Esophagus muscularis mucosa (tissue), 4 donors: ENCODE measurements around the gene FRMD4A. TPM values are rescaled to one million over a fixed set of nuclear protein-coding genes. Genes with fewer than 3 reads are reported as not detected.

ENCODE experiments used
- DNase-seq: peaks from one replicate; pipeline ENCODE4 v3.0.0-alpha.2; 2017; ENCODE audit errors: extremely low spot score
- H3K27ac ChIP-seq, 4 donors: fragments of 200-600 bp; sonication (generic); replicated peaks in 1 of 4; 1 replicate in 3 of 4; 2 replicates in 1 of 4; pipeline ENCODE4 v1.5.1; 2016 to 2019; ENCODE audit warnings: mild to moderate bottlenecking in 1 of 4
- H3K27me3 ChIP-seq, 4 donors: fragments of 200-600 bp; sonication (generic); one replicate each; pipeline versions ENCODE4 v1.5.1 to v1.6.0; 2016 to 2019
- H3K36me3 ChIP-seq, 4 donors: fragments of 200-600 bp; sonication (generic); one replicate each; pipeline ENCODE4 v1.5.1; 2016 to 2019
- H3K4me1 ChIP-seq, 4 donors: fragments of 200-600 bp; sonication (generic); one replicate each; pipeline ENCODE4 v1.5.1; 2016 to 2019
- H3K4me3 ChIP-seq, 4 donors: fragments of 200-600 bp; sonication (generic); 1 replicate in 2 of 4; 2 replicates in 2 of 4; pipeline ENCODE4 v1.5.1; 2016 to 2019; ENCODE audit warnings: mild to moderate bottlenecking in 4 of 4, moderate library complexity in 1 of 4
- H3K9me3 ChIP-seq, 4 donors: fragments of 200-600 bp; sonication (generic); 1 replicate in 3 of 4; 2 replicates in 1 of 4; pipeline ENCODE4 v1.5.1; 2016 to 2019
- EP300 ChIP-seq: sonication (generic); formaldehyde crosslinking; IDR thresholded peaks from one replicate; pipeline ENCODE4 v1.6.1; 2017; ENCODE audit warnings: antibody characterized with exemption
- POLR2A ChIP-seq: fragments of 450-650 bp; IDR thresholded peaks from one replicate; pipeline ENCODE4 v1.6.1; 2017; ENCODE audit warnings: antibody characterized with exemption, moderate library complexity, mild to moderate bottlenecking, low read depth
- POLR2AphosphoS5 ChIP-seq, 2 donors: sonication (generic); formaldehyde crosslinking; IDR thresholded peaks; one replicate each; pipeline ENCODE4 v1.6.1; 2017; ENCODE audit warnings: antibody characterized with exemption in 2 of 2
- WGBS: methylation state at CpG from one replicate; pipeline ENCODE4 v1.1.5; 2018; 5-methylcytosine and 5-hydroxymethylcytosine counted together
- intact Hi-C: fragments of 100-400 bp; cut with DNase I; formaldehyde crosslinking; loops from one replicate; pipeline ENCODE4 v1.15.1; 2023
- total RNA-seq, 4 donors: library from RNA; depleted of rRNA; stranded (reverse); fragments of >200 nt; gene quantifications; one replicate each; pipeline versions ENCODE4 v1.1.0 to v1.2.1, GENCODE V29; 2016
- TF ChIP-seq, protein P1 (sequence below), 3 experiments: fragments of 200-600 bp in 2 of 3; fragments of 450-650 bp in 1 of 3; sonication (generic) in 2 of 3; IDR thresholded peaks; one replicate each; pipeline ENCODE4 v1.5.1; 2017 to 2019; ENCODE audit warnings: antibody characterized with exemption in 3 of 3, mild to moderate bottlenecking in 2 of 3, moderate library complexity in 1 of 3

Gene FRMD4A
- total RNA-seq, 4 donors from 2014 or later: 17.0 to 28.8 (median 21.8) TPM

DNA sequence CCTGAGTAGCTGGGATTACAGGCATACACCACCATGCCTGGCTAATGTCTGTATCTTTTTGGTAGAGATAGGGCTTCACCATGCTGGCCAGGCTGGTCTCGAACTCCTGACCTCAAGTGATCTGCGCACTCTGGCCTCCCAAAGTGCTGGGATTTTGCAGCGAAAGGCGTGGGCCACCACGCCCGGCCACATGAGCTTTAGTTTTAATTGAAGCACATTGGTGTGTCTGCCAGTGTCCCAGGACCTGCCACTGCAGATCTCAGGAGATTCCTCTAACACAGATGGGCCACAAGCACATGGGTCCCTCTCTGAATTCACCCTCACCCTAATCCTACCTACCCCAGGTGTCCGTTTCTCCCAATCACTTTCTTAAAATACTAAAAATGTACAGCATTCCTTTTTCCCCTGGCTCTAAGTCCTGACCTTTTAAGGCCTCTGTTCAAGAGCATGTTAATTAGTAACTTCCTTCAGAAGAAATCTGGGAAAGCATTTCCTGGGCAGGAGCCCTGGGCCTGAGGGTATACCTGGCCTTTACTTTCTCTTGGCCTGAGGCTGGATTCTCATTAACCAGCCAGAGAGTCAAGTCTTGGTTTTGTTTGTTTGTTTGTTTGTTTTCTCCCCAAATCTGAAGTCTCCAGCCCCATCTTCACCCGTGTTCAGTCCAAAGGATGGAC lies 661.4 kb downstream of the FRMD4A start:
- Histone ChIP-seq H3K27me3 (no peaks in the 10 kb centered on the region), H3K27ac (no peak overlapping the region), H3K36me3 (peaks cover 9 to 90% (median 74%) of the 10 kb centered on the region in 4 donors), H3K9me3 (no peaks in the 10 kb centered on the region), H3K4me1 (peaks cover 0 to 8% (median 6%) of the 10 kb centered on the region in 4 donors), H3K4me3 (no peak overlapping the region)
- TF ChIP-seq POLR2AphosphoS5 (IDR thresholded peaks at IDR 0.05) (no peak), POLR2A (no peak), EP300 (no peak)
- TF ChIP-seq, protein P1, sequence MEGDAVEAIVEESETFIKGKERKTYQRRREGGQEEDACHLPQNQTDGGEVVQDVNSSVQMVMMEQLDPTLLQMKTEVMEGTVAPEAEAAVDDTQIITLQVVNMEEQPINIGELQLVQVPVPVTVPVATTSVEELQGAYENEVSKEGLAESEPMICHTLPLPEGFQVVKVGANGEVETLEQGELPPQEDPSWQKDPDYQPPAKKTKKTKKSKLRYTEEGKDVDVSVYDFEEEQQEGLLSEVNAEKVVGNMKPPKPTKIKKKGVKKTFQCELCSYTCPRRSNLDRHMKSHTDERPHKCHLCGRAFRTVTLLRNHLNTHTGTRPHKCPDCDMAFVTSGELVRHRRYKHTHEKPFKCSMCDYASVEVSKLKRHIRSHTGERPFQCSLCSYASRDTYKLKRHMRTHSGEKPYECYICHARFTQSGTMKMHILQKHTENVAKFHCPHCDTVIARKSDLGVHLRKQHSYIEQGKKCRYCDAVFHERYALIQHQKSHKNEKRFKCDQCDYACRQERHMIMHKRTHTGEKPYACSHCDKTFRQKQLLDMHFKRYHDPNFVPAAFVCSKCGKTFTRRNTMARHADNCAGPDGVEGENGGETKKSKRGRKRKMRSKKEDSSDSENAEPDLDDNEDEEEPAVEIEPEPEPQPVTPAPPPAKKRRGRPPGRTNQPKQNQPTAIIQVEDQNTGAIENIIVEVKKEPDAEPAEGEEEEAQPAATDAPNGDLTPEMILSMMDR (IDR thresholded peaks at IDR 0.05): no peak
- DNase-seq: no peak
- 88% methylated on average over 8 of the region's 8 CpGs for WGBS
- intact Hi-C loops: loop anchor here (10.0 kb wide), 1 partner anchor 285 kb away; no protein-coding TSS in a partner anchor

DNA sequence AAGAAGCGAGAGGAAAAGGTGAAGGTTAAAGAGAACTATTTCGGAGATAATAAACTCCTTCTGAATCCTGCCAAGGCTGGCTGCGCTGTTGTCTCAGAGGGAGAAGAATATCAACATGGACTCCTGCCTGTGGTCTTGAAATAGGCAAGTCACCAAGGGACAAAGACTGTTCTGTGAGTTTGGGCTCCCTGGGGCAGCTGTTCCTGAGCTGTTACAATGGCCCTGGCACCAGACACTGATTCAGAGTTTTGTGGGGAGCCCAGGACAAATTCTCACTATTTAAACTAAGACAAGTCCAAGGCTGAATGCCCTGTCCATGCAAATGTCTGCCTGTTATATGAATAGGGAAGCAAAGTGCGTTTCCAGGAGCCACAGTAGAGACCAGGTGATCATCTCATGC lies 662.6 kb downstream of the FRMD4A start:
- peaks cover 0 to 8% (median 6%) of the 10 kb centered on the region in 4 donors for H3K4me1 ChIP-seq
- WGBS: 87% methylated on average over 4 of the region's 4 CpGs
- TF ChIP-seq POLR2AphosphoS5 (IDR thresholded peaks at IDR 0.05) (no peak), POLR2A (no peak), EP300 (no peak)
- TF ChIP-seq, protein P1 (IDR thresholded peaks at IDR 0.05): no peak
- H3K36me3 ChIP-seq: peaks cover 9 to 91% (median 75%) of the 10 kb centered on the region in 4 donors
- H3K9me3 ChIP-seq: no peaks in the 10 kb centered on the region
- H3K27me3 ChIP-seq: no peaks in the 10 kb centered on the region
- intact Hi-C loops: loop anchor here (10.0 kb wide), 1 partner anchor 287 kb away; no protein-coding TSS in a partner anchor
- DNase-seq: no peak
- H3K4me3 ChIP-seq: no peak overlapping the region
- no peak overlapping the region for H3K27ac ChIP-seq

DNA sequence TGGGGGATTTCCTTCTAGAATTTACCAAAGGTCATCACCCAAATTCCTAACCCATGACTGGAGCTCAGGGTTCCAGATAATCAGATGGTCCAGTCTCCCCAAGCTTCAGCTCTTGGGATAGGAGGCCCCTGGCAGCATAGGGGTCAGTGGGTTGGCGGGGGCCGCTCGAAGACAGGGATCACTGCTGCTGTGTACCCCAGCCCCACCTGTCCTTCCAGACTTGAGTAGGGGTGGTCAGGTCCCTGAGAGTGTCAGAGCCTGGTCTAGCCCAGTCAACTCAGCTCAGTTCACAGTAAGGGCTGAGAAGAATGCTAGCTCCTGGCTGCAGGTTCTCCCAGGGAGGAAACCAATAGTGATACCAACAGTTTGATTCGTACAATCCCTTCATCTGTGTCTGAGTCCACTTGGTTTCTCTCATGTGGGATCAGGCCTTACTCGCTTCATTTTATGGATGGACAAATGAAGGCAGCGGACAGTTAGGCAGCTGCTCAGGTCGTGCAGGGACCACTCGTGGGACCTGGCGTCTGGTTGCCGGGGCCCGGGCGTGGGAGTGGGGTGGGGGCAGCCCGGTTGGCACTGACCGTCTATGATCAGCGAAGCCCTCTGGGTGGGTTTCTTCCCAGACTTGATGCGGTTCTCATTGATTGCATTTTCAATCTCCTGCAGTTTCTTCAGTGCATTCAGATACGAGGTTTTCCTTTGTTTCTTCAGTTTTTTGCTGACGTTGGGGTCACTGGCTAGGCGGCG lies 665.0 kb downstream of the FRMD4A start:
- intact Hi-C loops: loop anchor here (10.0 kb wide), 1 partner anchor 289 kb away; no protein-coding TSS in a partner anchor
- Histone ChIP-seq H3K4me1 (peaks cover 4 to 17% (median 10%) of the 10 kb centered on the region in 4 donors), H3K4me3 (no peak overlapping the region), H3K27me3 (no peaks in the 10 kb centered on the region), H3K36me3 (peaks cover 9 to 97% (median 73%) of the 10 kb centered on the region in 4 donors), H3K9me3 (no peaks in the 10 kb centered on the region), H3K27ac (no peak overlapping the region)
- WGBS: 93% methylated on average over 14 of the region's 20 CpGs
- DNase-seq: no peak
- TF ChIP-seq POLR2AphosphoS5 (IDR thresholded peaks at IDR 0.05) (no peak), POLR2A (no peak), EP300 (no peak)
- TF ChIP-seq, protein P1 (IDR thresholded peaks at IDR 0.05): no peak

DNA sequence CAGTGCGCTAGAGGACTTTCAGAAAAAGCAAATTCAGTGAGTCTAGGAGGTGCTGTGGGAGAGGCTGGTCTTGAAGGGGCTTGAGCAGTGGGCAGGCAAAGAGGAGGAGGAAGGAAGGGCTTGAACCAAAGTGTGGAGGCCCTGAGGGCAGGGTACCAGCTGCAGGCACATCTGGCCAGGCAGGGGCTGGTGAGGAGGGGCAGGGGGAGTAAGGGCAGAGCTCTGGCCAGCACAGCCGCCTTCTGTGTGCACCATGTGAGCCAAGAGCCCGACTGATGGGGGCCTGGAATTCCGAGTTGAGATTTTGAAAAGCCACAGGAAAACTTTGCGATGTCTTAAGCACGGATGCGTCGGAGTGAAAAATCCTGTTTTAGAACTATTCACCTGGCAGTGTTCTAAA lies 669.5 kb downstream of the FRMD4A start:
- no peak for TF ChIP-seq POLR2AphosphoS5 (IDR thresholded peaks at IDR 0.05)
- no peak for TF ChIP-seq POLR2A
- TF ChIP-seq, protein P1 (IDR thresholded peaks at IDR 0.05): no peak
- no peak for TF ChIP-seq EP300
- DNase-seq: no peak
- Histone ChIP-seq H3K27me3 (no peaks in the 10 kb centered on the region), H3K4me3 (no peak overlapping the region), H3K9me3 (no peaks in the 10 kb centered on the region), H3K4me1 (peaks cover 16 to 36% (median 34%) of the 10 kb centered on the region in 4 donors), H3K36me3 (peaks cover 24 to 97% (median 53%) of the 10 kb centered on the region in 4 donors), H3K27ac (peak overlapping the region; percentile 43 to 83 (median 61))
- intact Hi-C loops: loop anchor here (10.0 kb wide), 1 partner anchor 294 kb away; no protein-coding TSS in a partner anchor
- WGBS: 63% methylated on average over 8 of the region's 8 CpGs
